HFF-Myc (cell line): ENCODE data around the gene AQP1.

ENCODE experiments used
- DNase-seq: peaks from one replicate; pipeline ENCODE4 v3.0.0-alpha.2; 2011; ENCODE audit warnings: low read depth; ENCODE audit errors: extremely low read depth
- H3K4me3 ChIP-seq: replicated peaks from 2 replicates; pipeline ENCODE4 v1.5.1; 2011; ENCODE audit warnings: low read depth, mild to moderate bottlenecking, control low read depth, low read length
- CTCF ChIP-seq: IDR thresholded peaks from 2 replicates; pipeline ENCODE4 v1.5.1; 2012; ENCODE audit warnings: mild to moderate bottlenecking, low read depth, low read length, control low read depth; ENCODE audit errors: missing control alignments

AQP1 gene

GRCh38 chr7:30917216-30917893, 5.7 kb downstream of the AQP1 start:
- no peak for DNase-seq
- H3K4me3 ChIP-seq = no peak overlapping the region
- TF ChIP-seq CTCF = no peak

GRCh38 chr7:30918676-30919075, 7.0 kb downstream of the AQP1 start:
- no peak for TF ChIP-seq CTCF
- H3K4me3 ChIP-seq = no peak overlapping the region

GRCh38 chr7:30920021-30920583, 8.4 kb downstream of the AQP1 start:
- TF ChIP-seq CTCF = no peak
- no peak for DNase-seq
- no peak overlapping the region for H3K4me3 ChIP-seq

More at GRCh38 chr7:30918676-30919075, 7.0 kb downstream of the AQP1 start:
- DNase-seq = no peak

- H3K4me3 ChIP-seq = no peak overlapping the region
- DNase-seq = no peak
- no peak for TF ChIP-seq CTCF
Measured at GRCh38 chr7:30920584-30921539, 9.2 kb downstream of the AQP1 start.

- H3K4me3 ChIP-seq = no peak overlapping the region
- TF ChIP-seq CTCF = no peak
- DNase-seq = no peak
Measured at GRCh38 chr7:30921540-30922401, 10.1 kb downstream of the AQP1 start.

GRCh38 chr7:30922596-30922995, 10.9 kb downstream of the AQP1 start:
- DNase-seq = no peak
- no peak for TF ChIP-seq CTCF
- H3K4me3 ChIP-seq = no peak overlapping the region
